IMR-90 (cell line): Measurements from ENCODE around the gene ZBTB39.
"Not testable (repeated sequence)": the region's sequence is repeated elsewhere in the genome, so short reads cannot be mapped to it uniquely, and the experiment has no call there.

ENCODE experiments used
- CHD1 ChIP-seq: IDR thresholded peaks from 2 replicates; pipeline ENCODE4 v1.6.1; 2012; ENCODE audit warnings: low read depth, low read length, improper control_type of control experiment
- CTCF ChIP-seq: conservative IDR thresholded peaks from 2 replicates; pipeline ENCODE4 v1.5.1; 2012; ENCODE audit warnings: mild to moderate bottlenecking, low read depth, low read length, improper control_type of control experiment
- MAFK ChIP-seq: IDR thresholded peaks from 2 replicates; pipeline ENCODE4 v1.6.1; 2012; ENCODE audit warnings: low read depth, low read length, improper control_type of control experiment
- MAZ ChIP-seq: IDR thresholded peaks from 2 replicates; pipeline ENCODE4 v1.6.1; 2012; ENCODE audit warnings: low read depth, mild to moderate bottlenecking, low read length, improper control_type of control experiment, moderate library complexity, borderline replicate concordance
- MXI1 ChIP-seq: IDR thresholded peaks from 2 replicates; pipeline ENCODE4 v1.6.1; 2012; ENCODE audit warnings: low read depth, mild to moderate bottlenecking, low read length, moderate library complexity, borderline replicate concordance
- POLR2A ChIP-seq: IDR thresholded peaks from 2 replicates; pipeline ENCODE4 v1.6.1; 2012; ENCODE audit warnings: mild to moderate bottlenecking, low read depth, low read length
- RAD21 ChIP-seq: IDR thresholded peaks from 2 replicates; pipeline ENCODE4 v1.6.1; 2012; ENCODE audit warnings: low read length, improper control_type of control experiment
- SMC3 ChIP-seq: fragments of 150-350 bp; IDR thresholded peaks from 2 replicates; pipeline ENCODE4 v1.6.1; 2016; ENCODE audit warnings: low read depth, mild to moderate bottlenecking, antibody characterized with exemption, low read length, moderate library complexity

GRCh38 chr12:57018353-57018752 is 12.0 kb upstream of the ZBTB39 start:
- not testable (repeated sequence) for TF ChIP-seq CTCF, POLR2A, SMC3, CHD1, MAZ, MAFK, MXI1, RAD21
